Body of pancreas (tissue), 4 donors: ENCODE measurements around the gene WDPCP. TPM values are rescaled to one million over a fixed set of nuclear protein-coding genes. Genes with fewer than 3 reads are reported as not detected.
"Not testable (repeated sequence)": the region's sequence is repeated elsewhere in the genome, so short reads cannot be mapped to it uniquely, and the experiment has no call there.

Experiments
- ATAC-seq: fragments of 150-250 bp; one replicate; pipeline ENCODE4 v1.9.1; 2016
- DNase-seq, 4 donors: peaks; one replicate each; pipeline ENCODE4 v3.0.0-alpha.2; 2019
- H3K27ac ChIP-seq, 4 donors: fragments of 200-600 bp; sonication (generic); 1 replicate in 3 of 4; 2 replicates in 1 of 4; pipeline versions ENCODE4 v1.5.1 to v1.6.1; 2016 to 2019; ENCODE audit warnings: mild to moderate bottlenecking in 1 of 4, mixed read lengths in 1 of 4, moderate library complexity in 1 of 4
- H3K27me3 ChIP-seq, 2 donors: fragments of 200-600 bp; sonication (generic); one replicate each; pipeline ENCODE4 v1.6.0; 2016; ENCODE audit warnings: mild to moderate bottlenecking in 1 of 2
- H3K36me3 ChIP-seq, 2 donors: fragments of 200-600 bp; sonication (generic); replicated peaks in 1 of 2; 2 replicates each; pipeline ENCODE4 v1.5.1; 2016; ENCODE audit warnings: low read depth in 2 of 2; ENCODE audit not compliant: insufficient read depth in 1 of 2
- H3K4me1 ChIP-seq: fragments of 200-600 bp; sonication (generic); one replicate; pipeline ENCODE4 v1.6.0; 2016
- H3K4me3 ChIP-seq, 2 donors: fragments of 200-600 bp; sonication (generic); 1 replicate in 1 of 2; 2 replicates in 1 of 2; pipeline ENCODE4 v1.5.1; 2016 to 2019
- H3K9me3 ChIP-seq, 3 donors: fragments of 200-600 bp; sonication (generic); 1 replicate in 2 of 3; 2 replicates in 1 of 3; pipeline ENCODE4 v1.5.1; 2016
- CTCF ChIP-seq, 7 experiments: fragments of 450-650 bp in 4 of 7; fragments of 200-600 bp in 3 of 7; sonication (generic) in 3 of 7; IDR thresholded peaks; one replicate each; pipeline ENCODE4 v1.5.1; 2016 to 2019; ENCODE audit warnings: antibody characterized with exemption in 7 of 7
- POLR2A ChIP-seq, 3 donors: fragments of 450-650 bp; IDR thresholded peaks; one replicate each; pipeline ENCODE4 v1.6.1; 2016; ENCODE audit warnings: antibody characterized with exemption in 3 of 3, mild to moderate bottlenecking in 2 of 3
- WGBS, 2 donors: methylation state at CpG; one replicate each; pipeline ENCODE4 v1.1.5; 2017; 5-methylcytosine and 5-hydroxymethylcytosine counted together
- intact Hi-C: fragments of 100-400 bp; cut with DNase I; formaldehyde crosslinking; loops from one replicate; pipeline ENCODE4 v1.15.1; 2023
- total RNA-seq, 2 donors: library from RNA; depleted of rRNA; stranded (reverse); fragments of >200 nt; gene quantifications; one replicate each; pipeline ENCODE4 v1.1.0, GENCODE V29; 2016

WDPCP gene
- total RNA-seq, 2 donors from 2014 or later, result 6.9 to 8.3 TPM

- Histone ChIP-seq H3K4me3 (no peak overlapping the region), H3K4me1 (no peaks in the 10 kb centered on the region), H3K9me3 (no peaks in the 10 kb centered on the region), H3K27ac (no peak overlapping the region), H3K27me3 (no peaks in the 10 kb centered on the region), H3K36me3 (no peaks in the 10 kb centered on the region)
- TF ChIP-seq POLR2A (IDR thresholded peaks at IDR 0.05), result no peak
- TF ChIP-seq CTCF (IDR thresholded peaks at IDR 0.05), result no peak
- intact Hi-C loops, result no loop called here
- DNase-seq (no peak), ATAC-seq (no peak)
- WGBS, 2 donors, result 94 to 100% methylated on average over 1 of the region's 1 CpG
Observed at GRCh38 chr2:63369146-63369545, 219.1 kb downstream of the WDPCP start.

- Histone ChIP-seq H3K27me3 (no peaks in the 10 kb centered on the region), H3K27ac (no peak overlapping the region), H3K36me3 (no peaks in the 10 kb centered on the region), H3K4me1 (no peaks in the 10 kb centered on the region), H3K4me3 (no peak overlapping the region), H3K9me3 (no peaks in the 10 kb centered on the region)
- intact Hi-C loops, result no loop called here
- TF ChIP-seq CTCF (IDR thresholded peaks at IDR 0.05) (no peak), POLR2A (IDR thresholded peaks at IDR 0.05) (no peak)
- 85 to 88% methylated on average over 1 of the region's 1 CpG for WGBS, 2 donors
- no peak for DNase-seq
- ATAC-seq, result no peak
Observed at GRCh38 chr2:63364866-63365265, 223.4 kb downstream of the WDPCP start.

- WGBS, 2 donors, result 55 to 58% methylated on average over 1 of the region's 1 CpG
- not testable (repeated sequence) for ATAC-seq, H3K27ac ChIP-seq
Observed at GRCh38 chr2:63357722-63358121, 230.6 kb downstream of the WDPCP start.

GRCh38 chr2:63347361-63347760 lies 240.9 kb downstream of the WDPCP start:
- no peaks in the 10 kb centered on the region for H3K4me1 ChIP-seq
- H3K4me3 ChIP-seq, result no peak overlapping the region
- no peaks in the 10 kb centered on the region for H3K27me3 ChIP-seq
- peaks cover 0 to 16% (median 0%) of the 10 kb centered on the region in 3 donors for H3K9me3 ChIP-seq
- H3K27ac ChIP-seq, result no peak overlapping the region
- intact Hi-C loops, result no loop called here
- WGBS, 2 donors, result 86 to 87% methylated on average over 2 of the region's 2 CpGs
- TF ChIP-seq POLR2A (IDR thresholded peaks at IDR 0.05) (no peak), CTCF (IDR thresholded peaks at IDR 0.05) (no peak)
- DNase-seq (no peak), ATAC-seq (no peak)
- H3K36me3 ChIP-seq, result no peaks in the 10 kb centered on the region

More at GRCh38 chr2:63357722-63358121, 230.6 kb downstream of the WDPCP start:
- H3K4me1 ChIP-seq, DNase-seq, intact Hi-C loops, H3K27me3 ChIP-seq, H3K4me3 ChIP-seq, H3K36me3 ChIP-seq: not testable (repeated sequence)
- peaks cover 0 to 10% (median 0%) of the 10 kb centered on the region in 3 donors for H3K9me3 ChIP-seq

GRCh38 chr2:63346411-63346810 lies 241.9 kb downstream of the WDPCP start:
- no peak for TF ChIP-seq POLR2A (IDR thresholded peaks at IDR 0.05)
- no peak for TF ChIP-seq CTCF (IDR thresholded peaks at IDR 0.05)
- no peak overlapping the region for H3K27ac ChIP-seq
- H3K27me3 ChIP-seq, result no peaks in the 10 kb centered on the region
- no peaks in the 10 kb centered on the region for H3K4me1 ChIP-seq
- ATAC-seq, result no peak
- DNase-seq, result no peak
- H3K9me3 ChIP-seq, result peaks cover 0 to 16% (median 0%) of the 10 kb centered on the region in 3 donors
- intact Hi-C loops, result no loop called here
- H3K4me3 ChIP-seq, result no peak overlapping the region
- no peaks in the 10 kb centered on the region for H3K36me3 ChIP-seq
